KBM-7 (cell line): ENCODE results near the gene FTCDNL1.

Experiments
- DNase-seq: peaks from one replicate; pipeline ENCODE4 v3.0.0-alpha.2; 2015
- in situ Hi-C: fragments of 300-500 bp; cut with MboI; formaldehyde crosslinking; loops from 2 replicates; pipeline ENCODE4 v1.14.3; 2020; ENCODE audit warnings: low sequenced_read_pairs, low pct_unique_long_range_greater_than_20kb, mixed read lengths

The FTCDNL1 gene

GRCh38 chr2:199847181-199847864 lies 3.7 kb downstream of the FTCDNL1 start:
- DNase-seq = no peak
- in situ Hi-C loops = no loop called here

- in situ Hi-C loops = no loop called here
- no peak for DNase-seq
Measured at GRCh38 chr2:199842631-199843395, 8.2 kb downstream of the FTCDNL1 start.

- in situ Hi-C loops = no loop called here
- DNase-seq = no peak
Measured at GRCh38 chr2:199841409-199841808, 9.6 kb downstream of the FTCDNL1 start.

DNA sequence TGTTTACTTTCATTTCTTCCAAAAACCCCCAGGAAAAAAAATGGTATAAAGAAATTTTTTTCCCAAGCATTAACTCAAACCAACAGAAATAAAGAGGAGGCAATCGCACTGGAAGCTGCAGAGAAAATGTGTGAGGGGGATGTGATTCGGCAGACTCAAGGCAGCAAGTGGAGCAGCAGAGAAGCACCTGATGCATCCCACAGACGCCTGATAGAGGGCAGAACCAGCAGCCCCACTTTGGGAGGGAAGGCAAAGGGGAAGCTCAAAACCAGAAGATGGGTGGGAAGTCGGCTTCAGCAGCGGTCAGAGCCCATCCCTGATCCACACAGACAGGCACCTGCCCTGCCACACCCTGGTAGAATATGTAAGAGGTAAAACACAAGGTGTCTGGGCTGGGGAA lies 12.6 kb downstream of the FTCDNL1 start:
- no peak for DNase-seq
- in situ Hi-C loops = no loop called here

DNA sequence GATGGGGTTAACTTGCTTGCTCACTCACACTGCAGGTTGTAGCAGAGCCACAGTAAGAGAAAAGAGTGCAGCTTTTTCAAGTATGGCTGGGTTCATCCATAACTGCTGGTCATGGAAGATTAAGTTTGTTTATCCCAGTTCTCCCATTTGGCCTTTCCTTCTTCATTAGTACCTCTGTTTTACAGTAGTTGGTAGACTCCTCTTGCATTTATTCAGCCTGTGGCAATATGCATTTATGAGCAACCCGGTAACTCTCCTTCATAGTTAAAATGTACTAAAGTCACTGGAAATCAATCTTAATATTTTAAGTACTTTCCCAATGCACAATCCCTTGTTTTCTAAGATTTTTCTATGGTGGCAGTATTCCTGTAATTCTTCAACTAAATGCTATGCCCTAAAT lies 14.0 kb downstream of the FTCDNL1 start:
- no peak for DNase-seq
- in situ Hi-C loops = no loop called here

- in situ Hi-C loops = no loop called here
- no peak for DNase-seq
Measured at GRCh38 chr2:199833525-199833924, 17.5 kb downstream of the FTCDNL1 start.

DNA sequence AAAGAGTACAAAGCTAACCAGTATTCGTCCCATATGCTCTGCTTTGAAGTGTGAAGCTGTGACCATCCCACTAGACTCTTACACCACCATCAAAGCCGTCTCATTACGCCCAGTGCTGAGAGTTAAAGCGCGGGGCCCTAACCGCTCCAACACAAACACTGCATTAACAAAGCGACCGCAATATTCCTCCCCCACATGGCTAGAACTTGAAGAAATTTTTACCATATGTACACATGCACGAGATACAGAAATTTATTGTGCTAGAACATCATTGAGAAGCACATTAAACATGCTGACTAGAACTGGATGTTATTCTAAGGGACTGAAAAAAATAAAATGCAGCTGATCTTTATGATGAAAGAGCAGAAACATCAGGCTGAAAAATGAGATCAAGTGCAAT lies 20.5 kb downstream of the FTCDNL1 start:
- no peak for DNase-seq
- in situ Hi-C loops = no loop called here

DNA sequence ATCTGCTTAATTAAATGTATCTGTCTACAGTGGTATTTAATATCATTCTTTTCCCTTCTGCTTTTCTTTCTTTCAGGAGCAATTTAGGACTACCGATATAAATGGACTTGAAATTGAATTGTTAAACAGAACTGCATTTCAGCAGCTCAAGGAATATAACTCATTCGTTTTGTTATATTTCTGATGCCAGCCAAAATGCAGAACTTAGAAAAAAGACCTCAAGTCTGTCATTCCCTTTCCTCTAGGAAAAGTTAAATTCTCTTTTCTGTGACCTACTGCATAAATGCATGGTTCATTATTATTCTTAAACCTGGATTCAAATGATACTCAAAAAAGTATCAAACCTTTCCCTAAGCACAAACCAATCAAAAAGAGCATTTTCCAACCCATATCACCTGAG lies 21.4 kb downstream of the FTCDNL1 start:
- in situ Hi-C loops = no loop called here
- DNase-seq = no peak

DNA sequence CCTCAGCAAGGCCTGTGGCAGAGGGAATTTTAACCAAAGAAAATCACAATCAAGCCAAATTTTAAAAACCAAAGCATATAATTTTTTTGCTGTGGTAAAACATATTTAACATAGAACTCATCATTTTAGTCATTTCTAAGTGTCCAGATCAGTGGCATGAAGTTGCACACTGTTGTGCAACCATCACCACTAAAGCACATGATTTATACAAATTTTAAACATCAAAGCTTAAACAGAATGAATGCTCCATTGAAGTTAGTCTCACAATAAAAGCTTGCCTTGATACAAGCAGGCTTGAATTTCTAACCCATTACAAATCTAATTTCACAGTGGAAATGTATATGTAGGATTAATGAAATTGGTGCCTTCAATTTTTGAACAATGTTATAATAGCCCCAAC lies 31.2 kb downstream of the FTCDNL1 start:
- no peak for DNase-seq
- in situ Hi-C loops = no loop called here

DNA sequence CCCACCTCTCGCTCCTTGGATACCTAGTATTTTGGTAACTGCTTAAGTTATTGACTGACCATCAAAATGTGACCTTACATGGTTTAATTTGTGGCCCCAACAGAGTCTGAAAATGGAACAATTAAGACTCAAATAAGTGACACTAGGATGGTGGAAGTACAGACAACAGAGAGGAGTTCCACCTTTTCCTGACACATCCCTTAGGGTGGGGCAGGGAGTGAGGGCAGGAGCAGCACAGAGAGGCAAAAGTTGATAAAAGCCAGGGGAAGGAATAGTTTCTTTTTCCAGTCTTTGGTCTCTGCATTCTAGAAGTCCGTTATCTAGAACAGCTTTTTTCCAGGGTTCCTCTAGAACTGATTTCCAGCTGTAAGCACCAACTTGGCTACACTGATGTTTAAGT lies 32.2 kb downstream of the FTCDNL1 start:
- no peak for DNase-seq
- in situ Hi-C loops = no loop called here

GRCh38 chr2:199818026-199818425 lies 33.0 kb downstream of the FTCDNL1 start:
- in situ Hi-C loops = no loop called here
- DNase-seq = peak; percentile 69

GRCh38 chr2:199814817-199815211 lies 36.2 kb downstream of the FTCDNL1 start:
- in situ Hi-C loops = no loop called here
- no peak for DNase-seq

- in situ Hi-C loops = no loop called here
- no peak for DNase-seq
Measured at GRCh38 chr2:199814101-199814816, 36.7 kb downstream of the FTCDNL1 start.

DNA sequence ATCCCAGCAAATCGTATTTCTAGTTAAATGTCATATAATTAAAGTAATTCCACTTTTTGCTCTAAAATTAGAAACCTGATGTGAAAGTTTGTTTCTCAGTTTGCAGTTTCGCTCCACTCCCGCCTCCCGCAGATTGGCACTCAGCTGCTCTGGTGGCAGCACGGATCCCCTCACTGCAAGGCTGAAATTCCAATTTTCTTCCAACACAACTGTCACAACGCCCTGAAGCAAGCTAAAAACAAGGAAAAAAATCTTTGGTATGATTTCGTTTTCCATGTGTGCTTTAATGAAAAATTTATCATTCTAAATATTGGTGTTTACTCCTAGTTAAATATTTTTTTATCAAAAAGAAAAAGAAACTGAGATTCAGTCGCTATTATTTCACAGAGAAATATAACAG lies 38.5 kb downstream of the FTCDNL1 start:
- in situ Hi-C loops = no loop called here
- no peak for DNase-seq

DNA sequence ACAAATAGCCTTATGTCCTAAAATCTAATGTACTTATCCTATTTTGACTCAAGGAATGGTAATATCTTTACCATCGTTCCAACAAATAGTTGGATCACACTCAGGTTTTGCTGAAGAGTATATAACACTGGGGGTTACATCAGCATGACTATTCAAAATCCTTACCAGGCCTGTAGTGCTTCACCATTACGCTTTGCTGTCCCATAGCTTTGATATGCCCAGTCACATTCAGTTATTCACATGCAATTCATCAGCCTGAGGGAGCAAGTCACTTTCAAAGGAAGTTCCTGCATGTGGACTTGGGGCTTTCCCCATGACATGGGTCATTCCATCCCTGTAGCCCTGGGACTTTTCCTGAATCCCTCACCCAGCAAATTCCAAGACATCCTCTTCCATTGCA lies 39.6 kb downstream of the FTCDNL1 start:
- DNase-seq = no peak
- in situ Hi-C loops = no loop called here

DNA sequence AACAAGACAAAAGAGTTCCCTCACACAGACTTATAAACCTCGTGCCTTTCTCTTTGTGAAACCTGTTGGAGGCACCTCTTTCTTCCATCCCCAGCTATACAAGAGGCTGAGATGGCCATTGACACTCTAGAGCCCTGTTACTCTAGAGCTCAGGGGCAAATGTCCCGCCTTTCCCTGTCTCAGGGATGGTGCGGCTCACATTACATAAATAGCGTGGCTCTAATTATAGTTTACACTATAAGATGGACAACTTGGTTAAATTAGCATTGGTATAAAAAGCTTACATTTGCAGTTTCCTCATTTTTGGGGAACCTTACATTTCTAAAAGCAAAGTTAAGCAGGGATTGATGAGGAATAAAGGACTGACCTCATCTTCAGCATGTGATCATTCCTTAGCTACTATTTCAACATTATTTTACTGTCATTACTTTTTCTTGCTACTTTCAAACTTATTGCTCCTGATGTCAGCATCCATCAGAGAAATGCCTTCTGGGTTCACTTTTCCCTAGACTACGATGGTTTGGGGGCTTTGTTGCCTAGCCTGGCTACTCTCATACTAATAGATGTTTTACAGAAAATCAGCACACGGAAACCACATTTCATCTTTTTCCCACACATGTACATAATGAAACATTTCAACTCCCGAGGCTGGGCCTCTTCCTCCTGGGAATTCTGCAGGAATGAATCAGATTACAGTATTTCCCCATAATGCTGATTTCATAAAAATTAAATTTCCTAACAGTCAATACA lies 40.4 kb downstream of the FTCDNL1 start:
- in situ Hi-C loops = no loop called here
- no peak for DNase-seq

DNA sequence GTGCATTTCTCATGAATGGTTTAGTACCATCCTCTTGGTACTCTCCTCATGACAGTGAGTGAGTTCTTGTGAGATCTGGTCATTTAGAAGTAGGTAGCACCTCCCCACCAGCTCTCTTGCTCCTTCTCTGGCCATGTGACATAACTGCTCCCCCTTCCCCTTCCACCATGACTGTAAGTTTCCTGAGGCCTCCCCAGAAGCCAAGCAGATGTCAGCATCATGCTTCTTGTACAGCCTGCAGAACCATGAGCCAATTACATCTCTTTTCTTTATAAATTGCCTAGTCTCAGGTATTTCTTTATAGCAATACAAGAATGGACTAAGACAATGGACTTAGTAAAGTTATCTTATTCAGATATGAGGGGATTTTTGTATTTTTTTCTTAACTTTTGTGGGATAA lies 43.0 kb downstream of the FTCDNL1 start:
- no peak for DNase-seq
- in situ Hi-C loops = no loop called here

- in situ Hi-C loops = no loop called here
- DNase-seq = no peak
Measured at GRCh38 chr2:199806179-199806578, 44.8 kb downstream of the FTCDNL1 start.

DNA sequence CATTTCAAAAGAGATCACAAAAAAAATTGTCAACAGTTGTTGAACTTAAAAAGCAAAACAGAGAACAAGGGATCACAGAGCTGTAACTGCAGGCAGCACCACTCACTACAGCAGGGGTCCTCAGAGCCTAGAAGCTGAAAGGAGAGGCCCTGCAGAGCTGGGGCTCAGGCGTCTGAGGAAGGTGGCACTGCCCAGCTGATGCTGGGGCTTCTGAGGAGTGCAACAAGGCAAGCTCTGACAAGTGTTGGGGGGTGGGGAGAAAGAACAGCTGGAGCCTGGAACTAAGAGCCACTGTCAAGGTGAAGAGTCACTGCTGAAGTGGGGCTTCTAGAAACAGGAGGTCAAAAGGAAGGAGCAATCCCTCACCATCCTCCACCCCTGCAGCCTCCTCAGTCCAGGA lies 46.2 kb downstream of the FTCDNL1 start:
- no peak for DNase-seq

More for the DNA sequence above, 46.2 kb downstream of the FTCDNL1 start:
- in situ Hi-C loops = no loop called here
